ENCODE results near the gene RANBP9. TPM values are rescaled to one million over a fixed set of nuclear protein-coding genes. Genes with fewer than 3 reads are reported as not detected.

The RANBP9 gene
- total RNA-seq, 1 donor from 2014 or later, result 50.6 TPM

DNA sequence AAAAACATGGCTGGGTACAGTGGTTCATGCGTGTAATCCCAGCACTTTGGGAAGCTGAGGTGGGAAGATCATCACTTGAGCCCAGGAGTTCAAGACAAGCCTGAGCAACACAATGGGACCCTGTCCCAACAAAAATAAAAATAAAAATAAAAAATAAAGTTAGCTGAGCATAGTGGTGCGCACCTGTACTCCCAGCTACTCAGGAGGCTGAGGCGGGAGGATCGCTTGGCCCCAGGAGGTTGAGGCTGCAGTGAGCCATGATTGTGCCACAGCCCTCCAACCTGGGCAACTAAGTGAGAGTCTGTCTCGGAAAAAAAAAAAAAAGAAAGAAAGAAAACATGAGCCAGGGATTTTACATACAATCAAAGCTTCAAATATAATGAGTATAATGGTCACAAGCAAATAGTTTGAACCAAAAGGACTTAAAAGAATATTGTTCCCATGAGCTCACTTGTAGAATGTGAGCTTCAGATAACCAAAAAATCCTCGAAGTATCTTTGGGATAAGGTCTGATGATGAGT is 31.1 kb downstream of the RANBP9 start:
- intact Hi-C loops (cut with DNase I), result no loop called here

DNA sequence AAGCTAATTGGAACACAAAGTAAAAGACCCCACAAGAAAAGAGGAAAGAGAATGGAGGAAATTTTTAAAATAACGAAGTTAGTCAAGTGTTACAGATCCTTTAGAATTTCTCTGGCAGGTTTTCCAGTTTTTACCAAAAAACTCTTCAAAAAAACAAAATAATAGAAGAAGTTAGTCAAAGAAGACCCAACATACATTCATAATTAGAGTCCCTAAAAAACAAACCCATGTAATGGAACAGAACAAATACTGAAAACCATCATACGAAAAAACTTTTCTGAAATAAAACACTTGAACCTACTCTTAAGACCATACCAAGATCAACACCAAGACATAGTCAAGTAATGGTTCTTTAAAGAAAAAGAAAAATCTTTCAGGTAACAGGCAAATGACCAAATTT is 31.6 kb downstream of the RANBP9 start:
- TF ChIP-seq POLR2A (IDR thresholded peaks at IDR 0.05) (no peak), CTCF (IDR thresholded peaks at IDR 0.05) (no peak), POLR2AphosphoS5 (IDR thresholded peaks at IDR 0.05; ENCODE audit: insufficient read depth in 1 of 2, low read depth in 1 of 2) (no peak)
- Histone ChIP-seq H3K4me1 (peaks cover 26% of the 10 kb centered on the region), H3K27ac (no peak overlapping the region), H3K9me3 (peaks cover 4% of the 10 kb centered on the region), H3K4me3 (no peak overlapping the region), H3K27me3 (no peaks in the 10 kb centered on the region), H3K36me3 (no peaks in the 10 kb centered on the region)
- intact Hi-C loops (cut with DNase I), result no loop called here
- no peak for DNase-seq (ENCODE audit: extremely low spot score in 2 of 2)

More for the DNA sequence above, 31.1 kb downstream of the RANBP9 start:
- H3K27me3 ChIP-seq, result no peaks in the 10 kb centered on the region
- no peaks in the 10 kb centered on the region for H3K36me3 ChIP-seq
- peaks cover 4% of the 10 kb centered on the region for H3K9me3 ChIP-seq
- H3K4me3 ChIP-seq, result no peak overlapping the region
- TF ChIP-seq CTCF (IDR thresholded peaks at IDR 0.05) (no peak), POLR2AphosphoS5 (IDR thresholded peaks at IDR 0.05; ENCODE audit: insufficient read depth in 1 of 2, low read depth in 1 of 2) (no peak), POLR2A (IDR thresholded peaks at IDR 0.05) (no peak)
- peaks cover 26% of the 10 kb centered on the region for H3K4me1 ChIP-seq
- DNase-seq (ENCODE audit: extremely low spot score in 2 of 2), result no peak
- H3K27ac ChIP-seq, result no peak overlapping the region

DNA sequence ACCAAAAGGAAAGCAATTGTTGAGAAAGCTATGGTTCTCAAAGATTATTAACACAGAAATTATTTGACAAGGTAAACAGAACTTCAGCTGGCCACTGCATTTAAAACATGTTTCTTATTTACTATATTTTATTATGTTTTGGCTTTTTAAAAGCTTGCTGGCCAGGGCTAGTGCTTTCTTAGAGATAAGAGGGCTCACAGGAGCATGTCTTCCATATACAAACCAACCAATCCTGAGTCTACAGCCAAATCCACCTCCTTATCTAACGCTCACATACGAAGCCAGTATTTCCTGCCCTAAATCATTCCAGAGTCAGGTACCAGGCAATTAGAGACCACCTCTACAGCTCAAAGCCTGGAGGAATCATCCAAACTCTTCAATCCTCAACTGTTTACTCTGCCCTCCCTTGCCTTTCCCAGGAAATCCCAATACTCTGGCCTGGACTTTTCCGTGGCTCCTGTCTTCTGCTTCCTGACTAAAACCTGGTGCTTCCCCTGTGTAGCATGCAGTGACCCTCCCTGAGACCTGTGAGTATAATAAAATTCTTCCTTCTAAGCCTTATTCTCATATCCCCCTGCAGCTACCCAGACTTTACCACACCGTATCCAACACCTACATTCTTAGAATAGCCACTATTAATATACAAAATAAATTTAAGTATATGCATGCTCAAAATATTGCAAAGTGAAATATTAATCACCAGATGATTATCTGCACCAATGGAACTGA is 33.2 kb downstream of the RANBP9 start:
- H3K4me3 ChIP-seq, result no peak overlapping the region
- no peak for TF ChIP-seq POLR2AphosphoS5 (IDR thresholded peaks at IDR 0.05; ENCODE audit: insufficient read depth in 1 of 2, low read depth in 1 of 2)
- TF ChIP-seq POLR2A (IDR thresholded peaks at IDR 0.05), result no peak
- TF ChIP-seq CTCF (IDR thresholded peaks at IDR 0.05), result no peak
- intact Hi-C loops (cut with DNase I), result no loop called here

GRCh38 chr6:13677878-13678254 is 33.8 kb downstream of the RANBP9 start:
- H3K27me3 ChIP-seq, result no peaks in the 10 kb centered on the region
- no peaks in the 10 kb centered on the region for H3K36me3 ChIP-seq
- H3K9me3 ChIP-seq, result peaks cover 4% of the 10 kb centered on the region
- no peak for TF ChIP-seq CTCF (IDR thresholded peaks at IDR 0.05)
- TF ChIP-seq POLR2A (IDR thresholded peaks at IDR 0.05), result no peak
- TF ChIP-seq POLR2AphosphoS5 (IDR thresholded peaks at IDR 0.05; ENCODE audit: insufficient read depth in 1 of 2, low read depth in 1 of 2), result no peak
- peaks cover 18% of the 10 kb centered on the region for H3K4me1 ChIP-seq
- no peak overlapping the region for H3K4me3 ChIP-seq
- no peak overlapping the region for H3K27ac ChIP-seq
- intact Hi-C loops (cut with DNase I), result no loop called here
- DNase-seq (ENCODE audit: extremely low spot score in 2 of 2), result no peak

More for the DNA sequence above, 33.2 kb downstream of the RANBP9 start:
- DNase-seq (ENCODE audit: extremely low spot score in 2 of 2), result no peak
- no peaks in the 10 kb centered on the region for H3K27me3 ChIP-seq
- peaks cover 22% of the 10 kb centered on the region for H3K4me1 ChIP-seq
- peaks cover 4% of the 10 kb centered on the region for H3K9me3 ChIP-seq
- H3K36me3 ChIP-seq, result no peaks in the 10 kb centered on the region
- H3K27ac ChIP-seq, result no peak overlapping the region

DNA sequence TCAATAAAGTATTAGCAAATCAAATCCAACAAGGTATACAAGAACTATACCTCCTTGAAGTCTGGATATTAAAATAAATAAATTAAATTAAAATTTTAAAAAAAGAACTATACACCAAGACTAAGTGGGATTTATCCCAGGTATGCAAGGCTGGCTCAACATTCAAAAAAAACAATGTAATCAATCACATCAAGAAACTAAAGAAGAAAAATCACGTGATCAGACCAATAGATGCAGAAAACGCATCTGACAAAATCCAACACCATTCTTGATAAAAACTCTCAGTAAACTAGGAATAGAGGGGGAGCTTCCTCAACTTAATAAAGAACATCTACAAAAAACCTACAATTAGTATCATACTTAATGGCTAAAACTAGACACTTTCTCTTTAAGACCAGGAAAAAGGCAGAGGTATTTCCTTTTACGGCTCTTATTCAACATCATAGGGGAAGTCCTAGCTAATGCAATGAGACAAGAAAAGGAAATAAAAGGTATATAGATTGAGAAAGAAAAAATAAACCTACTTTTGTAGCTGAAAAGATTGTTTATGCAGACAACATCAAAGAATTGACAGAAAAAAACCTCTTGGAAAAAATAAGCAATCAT is 35.0 kb downstream of the RANBP9 start:
- intact Hi-C loops (cut with DNase I), result no loop called here
- no peak overlapping the region for H3K4me3 ChIP-seq
- H3K36me3 ChIP-seq, result no peaks in the 10 kb centered on the region
- no peak overlapping the region for H3K27ac ChIP-seq
- no peaks in the 10 kb centered on the region for H3K27me3 ChIP-seq
- TF ChIP-seq CTCF (IDR thresholded peaks at IDR 0.05), result no peak
- TF ChIP-seq POLR2A (IDR thresholded peaks at IDR 0.05), result no peak
- no peak for TF ChIP-seq POLR2AphosphoS5 (IDR thresholded peaks at IDR 0.05; ENCODE audit: insufficient read depth in 1 of 2, low read depth in 1 of 2)
- no peak for DNase-seq (ENCODE audit: extremely low spot score in 2 of 2)
- H3K9me3 ChIP-seq, result peaks cover 4% of the 10 kb centered on the region
- H3K4me1 ChIP-seq, result peaks cover 18% of the 10 kb centered on the region

All from vagina (tissue), 2 donors.